ENCODE measurements around the gene MX1. TPM values are rescaled to one million over a fixed set of nuclear protein-coding genes. Genes with fewer than 3 reads are reported as not detected.

Gene MX1
- total RNA-seq, 4 donors from 2014 or later: 10.5 to 23.8 (median 17.3) TPM

DNA sequence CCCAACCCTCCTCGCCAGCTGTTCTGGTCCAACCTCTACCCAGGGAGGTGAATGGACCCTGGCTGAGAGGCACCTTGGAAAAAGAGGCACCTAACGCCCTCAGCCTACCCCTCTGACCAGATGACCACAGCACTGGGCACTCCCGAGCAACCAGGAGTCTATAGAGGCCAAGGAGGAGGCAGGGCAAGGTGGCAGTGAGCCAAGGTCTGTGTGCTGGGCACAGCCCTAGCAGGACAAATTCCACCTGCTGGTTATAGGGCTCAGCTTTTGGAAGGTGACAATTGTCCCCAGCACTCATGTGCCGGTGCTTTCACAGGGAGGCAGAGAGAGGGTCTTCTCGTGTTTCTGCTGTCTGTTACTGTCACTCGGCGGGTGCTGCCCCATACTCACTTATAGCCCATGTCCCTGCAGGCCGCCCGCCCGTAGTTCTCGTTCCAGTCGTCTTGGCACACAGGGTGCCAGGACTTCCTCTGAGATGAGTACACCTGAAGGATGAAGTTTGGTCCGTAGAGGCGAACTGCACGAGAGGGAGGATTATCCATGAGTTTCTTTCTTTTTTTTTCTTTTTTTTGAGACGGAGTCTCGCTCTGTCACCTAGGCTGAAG is 54.1 kb downstream of the MX1 start:
- no peak overlapping the region for H3K27ac ChIP-seq

DNA sequence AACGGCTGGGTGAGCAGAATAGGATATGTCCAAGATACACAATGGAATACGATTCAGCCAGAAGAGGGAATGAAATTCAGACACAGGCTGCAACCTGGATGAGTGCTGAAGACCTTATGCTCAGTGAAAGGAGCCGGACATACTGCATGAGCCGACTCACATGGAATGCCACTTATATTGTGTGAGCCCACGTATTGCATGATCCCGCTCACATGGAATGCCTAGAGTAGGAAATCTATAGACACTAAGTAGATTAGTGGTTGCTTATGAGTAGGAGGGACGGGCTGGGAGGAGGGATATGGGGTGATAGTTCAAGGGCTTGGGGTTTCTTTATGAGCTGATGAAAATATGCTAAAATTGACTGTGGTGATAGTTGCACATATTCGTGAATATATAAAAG is 55.2 kb downstream of the MX1 start:
- WGBS, 2 donors: 52 to 57% methylated on average over 8 of the region's 8 CpGs
- no peak for DNase-seq (ENCODE audit: low spot score in 2 of 2)
- H3K9me3 ChIP-seq: no peaks in the 10 kb centered on the region

More for the DNA sequence above, 54.1 kb downstream of the MX1 start:
- no peak for TF ChIP-seq EP300 (IDR thresholded peaks at IDR 0.05)
- TF ChIP-seq POLR2A (IDR thresholded peaks at IDR 0.05): no peak
- TF ChIP-seq, protein P1, sequence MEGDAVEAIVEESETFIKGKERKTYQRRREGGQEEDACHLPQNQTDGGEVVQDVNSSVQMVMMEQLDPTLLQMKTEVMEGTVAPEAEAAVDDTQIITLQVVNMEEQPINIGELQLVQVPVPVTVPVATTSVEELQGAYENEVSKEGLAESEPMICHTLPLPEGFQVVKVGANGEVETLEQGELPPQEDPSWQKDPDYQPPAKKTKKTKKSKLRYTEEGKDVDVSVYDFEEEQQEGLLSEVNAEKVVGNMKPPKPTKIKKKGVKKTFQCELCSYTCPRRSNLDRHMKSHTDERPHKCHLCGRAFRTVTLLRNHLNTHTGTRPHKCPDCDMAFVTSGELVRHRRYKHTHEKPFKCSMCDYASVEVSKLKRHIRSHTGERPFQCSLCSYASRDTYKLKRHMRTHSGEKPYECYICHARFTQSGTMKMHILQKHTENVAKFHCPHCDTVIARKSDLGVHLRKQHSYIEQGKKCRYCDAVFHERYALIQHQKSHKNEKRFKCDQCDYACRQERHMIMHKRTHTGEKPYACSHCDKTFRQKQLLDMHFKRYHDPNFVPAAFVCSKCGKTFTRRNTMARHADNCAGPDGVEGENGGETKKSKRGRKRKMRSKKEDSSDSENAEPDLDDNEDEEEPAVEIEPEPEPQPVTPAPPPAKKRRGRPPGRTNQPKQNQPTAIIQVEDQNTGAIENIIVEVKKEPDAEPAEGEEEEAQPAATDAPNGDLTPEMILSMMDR (IDR thresholded peaks at IDR 0.05): no peak
- Histone ChIP-seq H3K27me3 (peaks cover 0 to 28% of the 10 kb centered on the region in 2 donors), H3K36me3 (no peaks in the 10 kb centered on the region), H3K4me1 (peaks cover 0 to 19% (median 7%) of the 10 kb centered on the region in 4 donors), H3K9me3 (no peaks in the 10 kb centered on the region), H3K4me3 (no peak overlapping the region)
- WGBS, 2 donors: 90 to 93% methylated on average over 16 to 17 of the region's 17 CpGs
- DNase-seq (ENCODE audit: low spot score in 2 of 2): no peak

DNA sequence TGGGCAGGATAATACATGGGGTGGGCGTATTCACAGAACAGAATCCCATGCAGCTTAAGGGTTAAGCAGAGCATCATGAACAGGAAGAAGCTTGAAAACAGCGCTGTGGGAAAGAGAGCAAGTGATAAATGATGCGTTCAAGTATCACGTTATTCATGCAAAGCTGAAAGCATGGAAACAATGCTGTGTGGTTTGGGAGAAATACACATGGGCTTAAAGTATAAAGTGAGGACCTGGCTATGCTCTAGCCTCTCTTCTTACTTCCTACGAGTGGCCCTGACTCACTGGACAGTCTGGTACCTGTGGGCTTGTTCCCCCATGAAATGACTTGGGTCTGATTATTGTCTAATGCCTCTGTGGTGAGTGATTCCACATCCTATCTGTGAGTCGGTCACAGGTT is 56.3 kb downstream of the MX1 start:
- TF ChIP-seq EP300 (IDR thresholded peaks at IDR 0.05) (no peak), POLR2A (IDR thresholded peaks at IDR 0.05) (no peak)
- TF ChIP-seq, protein P1 (IDR thresholded peaks at IDR 0.05): no peak
- 26 to 37% methylated on average over 6 of the region's 6 CpGs for WGBS, 2 donors
- no peak for DNase-seq (ENCODE audit: low spot score in 2 of 2)
- no peaks in the 10 kb centered on the region for H3K9me3 ChIP-seq
- no peak overlapping the region for H3K4me3 ChIP-seq
- no peaks in the 10 kb centered on the region for H3K36me3 ChIP-seq
- no peak overlapping the region for H3K27ac ChIP-seq
- peaks cover 0 to 12% (median 7%) of the 10 kb centered on the region in 4 donors for H3K4me1 ChIP-seq
- peaks cover 0 to 28% of the 10 kb centered on the region in 2 donors for H3K27me3 ChIP-seq

More for the DNA sequence above, 55.2 kb downstream of the MX1 start:
- Histone ChIP-seq H3K27me3 (peaks cover 0 to 28% of the 10 kb centered on the region in 2 donors), H3K36me3 (no peaks in the 10 kb centered on the region), H3K4me3 (no peak overlapping the region), H3K27ac (no peak overlapping the region), H3K4me1 (peaks cover 0 to 16% (median 7%) of the 10 kb centered on the region in 4 donors)
- TF ChIP-seq, protein P1 (IDR thresholded peaks at IDR 0.05): no peak
- no peak for TF ChIP-seq POLR2A (IDR thresholded peaks at IDR 0.05)
- TF ChIP-seq EP300 (IDR thresholded peaks at IDR 0.05): no peak

DNA sequence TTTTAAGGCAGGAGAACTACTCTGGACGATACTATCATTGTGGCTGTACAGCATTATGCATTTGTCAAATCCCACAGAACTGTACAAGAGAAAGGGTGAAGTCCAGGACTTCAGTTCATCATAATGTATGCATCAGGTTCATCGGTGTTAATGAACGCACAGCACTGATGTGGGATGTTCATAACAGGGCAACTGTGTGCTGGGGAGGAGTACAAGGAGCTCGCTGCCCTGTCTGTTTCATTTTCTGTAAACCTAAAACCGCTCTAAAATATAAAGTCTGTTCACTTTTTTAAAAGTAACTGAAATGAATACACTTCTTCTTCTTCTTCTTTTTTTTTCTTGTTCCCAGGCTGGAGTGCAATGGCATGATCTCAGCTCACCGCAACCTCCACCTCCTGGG is 56.9 kb downstream of the MX1 start:
- DNase-seq (ENCODE audit: low spot score in 2 of 2): no peak
- no peak overlapping the region for H3K4me3 ChIP-seq
- TF ChIP-seq, protein P1 (IDR thresholded peaks at IDR 0.05): no peak
- TF ChIP-seq POLR2A (IDR thresholded peaks at IDR 0.05) (no peak), EP300 (IDR thresholded peaks at IDR 0.05) (no peak)
- 86 to 93% methylated on average over 6 of the region's 6 CpGs for WGBS, 2 donors
- H3K27ac ChIP-seq: no peak overlapping the region
- H3K36me3 ChIP-seq: no peaks in the 10 kb centered on the region
- peaks cover 0 to 25% of the 10 kb centered on the region in 2 donors for H3K27me3 ChIP-seq
- H3K9me3 ChIP-seq: no peaks in the 10 kb centered on the region
- peaks cover 0 to 7% (median 4%) of the 10 kb centered on the region in 4 donors for H3K4me1 ChIP-seq

DNA sequence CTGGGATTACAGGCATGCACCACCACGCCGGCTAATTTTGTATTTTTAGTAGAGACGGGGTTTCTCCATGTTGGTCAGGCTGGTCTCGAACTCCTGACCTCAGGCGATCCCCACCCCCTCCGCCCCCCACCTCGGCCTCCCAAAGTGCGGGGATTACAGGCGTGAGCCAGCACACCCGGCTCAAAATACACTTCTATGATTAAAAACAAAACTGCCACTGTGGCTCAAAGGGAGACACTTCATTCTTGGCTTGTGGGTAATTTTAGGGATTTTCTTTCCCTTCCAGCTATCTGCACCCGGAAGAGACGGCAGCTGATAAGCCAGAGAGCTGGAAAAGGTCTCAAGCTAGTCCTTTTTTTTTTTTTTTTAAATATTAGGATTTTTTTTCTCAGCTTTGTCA is 57.4 kb downstream of the MX1 start:
- Histone ChIP-seq H3K4me1 (peaks cover 0 to 4% (median under 1%) of the 10 kb centered on the region in 4 donors), H3K36me3 (no peaks in the 10 kb centered on the region), H3K27me3 (peaks cover 0 to 22% of the 10 kb centered on the region in 2 donors), H3K9me3 (no peaks in the 10 kb centered on the region), H3K27ac (no peak overlapping the region), H3K4me3 (no peak overlapping the region)
- 35 to 41% methylated on average over 12 of the region's 12 CpGs for WGBS, 2 donors
- TF ChIP-seq, protein P1 (IDR thresholded peaks at IDR 0.05): no peak
- TF ChIP-seq EP300 (IDR thresholded peaks at IDR 0.05) (no peak), POLR2A (IDR thresholded peaks at IDR 0.05) (no peak)
- DNase-seq (ENCODE audit: low spot score in 2 of 2): no peak

Data from tibial nerve (tissue), 4 donors.